OCI-LY7 (cell line): Measurements from ENCODE around the gene ASB11.

ENCODE experiments used
- CTCF ChIP-seq: fragments of 200-600 bp; sonication (generic); conservative IDR thresholded peaks from 2 replicates; pipeline ENCODE4 v1.5.1; 2014; ENCODE audit warnings: mild to moderate bottlenecking, antibody characterized with exemption, low read length, moderate library complexity, mixed read lengths
- EZH2phosphoT487 ChIP-seq: fragments of 200-600 bp; sonication (generic); IDR thresholded peaks from 2 replicates; pipeline ENCODE4 v1.6.1; 2018; ENCODE audit warnings: low read depth, borderline replicate concordance, mild to moderate bottlenecking, mixed run types, antibody characterized with exemption, low read length, moderate library complexity, mixed read lengths

GRCh38 chrX:15356444-15356843 is 41.0 kb upstream of the ASB11 start:
- TF ChIP-seq CTCF (no peak), EZH2phosphoT487 (no peak)
